ENCODE measurements around the gene KIAA0825.

DNA sequence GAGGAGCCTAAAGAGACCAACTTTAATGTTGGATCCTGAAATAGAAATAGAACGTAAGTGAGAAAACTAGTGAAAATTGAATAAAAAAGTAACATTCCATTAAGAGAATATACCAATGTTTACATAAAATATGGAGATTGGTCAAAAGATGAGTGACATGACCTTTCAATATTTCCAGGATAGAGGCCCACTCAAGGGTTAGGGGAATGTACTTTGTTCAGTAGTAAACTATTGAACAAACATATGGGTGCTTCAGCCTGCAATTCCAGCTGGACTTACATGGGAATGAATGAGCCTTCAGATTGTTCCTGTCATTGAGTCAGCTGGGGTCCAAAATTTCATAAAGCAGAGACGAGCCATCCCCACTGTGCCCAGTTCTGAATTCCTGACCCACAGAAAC is 505.3 kb downstream of the KIAA0825 start:
- TF ChIP-seq GATA2 (IDR thresholded peaks at IDR 0.05; ENCODE audit: low read depth, low read length) (no peak), GATA3 (IDR thresholded peaks at IDR 0.05; ENCODE audit: low read depth, low read length) (no peak)
